Upper lobe of left lung (tissue), 6 donors: Measurements from ENCODE around the gene MTMR6. TPM values are rescaled to one million over a fixed set of nuclear protein-coding genes. Genes with fewer than 3 reads are reported as not detected.

Experiments
- ATAC-seq, 2 donors: fragments of 200-7000 bp; cut with Tn5 transposase; one replicate each; pipeline ENCODE4 v1.9.1; 2022; ENCODE audit warnings: mild to moderate bottlenecking in 2 of 2, moderate library complexity in 2 of 2; ENCODE audit not compliant: low FRiP score in 2 of 2
- DNase-seq, 2 donors: peaks; one replicate each; pipeline ENCODE4 v3.0.0-alpha.2; 2019 to 2020
- H3K27ac ChIP-seq, 4 donors: fragments of 200-600 bp; sonication (generic); one replicate each; pipeline ENCODE4 v1.5.1; 2016 to 2019
- H3K27me3 ChIP-seq, 4 donors: fragments of 200-600 bp; sonication (generic); one replicate each; pipeline ENCODE4 v1.5.1; 2017 to 2019
- H3K36me3 ChIP-seq, 4 donors: fragments of 200-600 bp; sonication (generic); one replicate each; pipeline ENCODE4 v1.5.1; 2016 to 2019
- H3K4me1 ChIP-seq, 4 donors: fragments of 200-600 bp; sonication (generic); one replicate each; pipeline ENCODE4 v1.5.1; 2018 to 2019
- H3K4me3 ChIP-seq, 4 donors: fragments of 200-600 bp; sonication (generic); one replicate each; pipeline ENCODE4 v1.5.1; 2017 to 2019; ENCODE audit warnings: mild to moderate bottlenecking in 2 of 4, moderate library complexity in 1 of 4
- H3K9me3 ChIP-seq, 4 donors: fragments of 200-600 bp; sonication (generic); one replicate each; pipeline ENCODE4 v1.5.1; 2018 to 2019
- CTCF ChIP-seq, 6 experiments: fragments of 450-650 bp in 4 of 6; fragments of 200-600 bp in 2 of 6; sonication (generic) in 2 of 6; IDR thresholded peaks; one replicate each; pipeline ENCODE4 v1.5.1; 2016 to 2019; ENCODE audit warnings: antibody characterized with exemption in 6 of 6
- EP300 ChIP-seq, 4 donors: sonication (generic); formaldehyde crosslinking; IDR thresholded peaks; one replicate each; pipeline ENCODE4 v1.5.1; 2017; ENCODE audit warnings: antibody characterized with exemption in 4 of 4, control low read depth in 2 of 4
- POLR2A ChIP-seq, 4 donors: fragments of 450-650 bp; IDR thresholded peaks; one replicate each; pipeline ENCODE4 v1.5.1; 2016 to 2017; ENCODE audit warnings: antibody characterized with exemption in 4 of 4, mild to moderate bottlenecking in 2 of 4
- POLR2AphosphoS5 ChIP-seq, 2 donors: sonication (generic); formaldehyde crosslinking; IDR thresholded peaks; one replicate each; pipeline ENCODE4 v1.5.1; 2017; ENCODE audit warnings: antibody characterized with exemption in 2 of 2
- WGBS, 2 donors: methylation state at CpG; one replicate each; pipeline ENCODE4 v1.1.5; 2017 to 2018; 5-methylcytosine and 5-hydroxymethylcytosine counted together
- total RNA-seq, 6 donors: library from RNA; depleted of rRNA in 4 of 6; stranded (reverse); fragments of >200 nt in 4 of 6; gene quantifications; one replicate each; pipeline versions ENCODE4 v1.1.0 to v1.2.1, GENCODE V29; 2016 to 2021
- donor health status: DM: no; HTN: no; CAD: no; lungs with moderate emphysema.
- donor health status: DM: no; HTN: yes; CAD: no; lungs with severe emphysema.

The MTMR6 gene
- total RNA-seq, 6 donors from 2014 or later = 6.1 to 24.6 (median 18.2) TPM

- ATAC-seq = no peak
- no peak for TF ChIP-seq POLR2A (IDR thresholded peaks at IDR 0.05)
- no peak for TF ChIP-seq EP300 (IDR thresholded peaks at IDR 0.05)
- no peak for TF ChIP-seq CTCF (IDR thresholded peaks at IDR 0.05)
- TF ChIP-seq POLR2AphosphoS5 (IDR thresholded peaks at IDR 0.05) = no peak
- DNase-seq = no peak
- H3K27ac ChIP-seq = no peak overlapping the region
- no peaks in the 10 kb centered on the region for H3K27me3 ChIP-seq
- H3K36me3 ChIP-seq = no peaks in the 10 kb centered on the region
- no peaks in the 10 kb centered on the region for H3K4me1 ChIP-seq
- no peaks in the 10 kb centered on the region for H3K9me3 ChIP-seq
- WGBS, 2 donors = 62% methylated on average over 10 to 12 of the region's 12 CpGs
- H3K4me3 ChIP-seq = no peak overlapping the region
These were observed 70.0 kb downstream of the MTMR6 start for GRCh38 chr13:25217023-25217885.

GRCh38 chr13:25215253-25215575 is 72.1 kb downstream of the MTMR6 start:
- Histone ChIP-seq H3K27me3 (no peaks in the 10 kb centered on the region), H3K4me3 (no peak overlapping the region), H3K36me3 (no peaks in the 10 kb centered on the region), H3K9me3 (no peaks in the 10 kb centered on the region), H3K27ac (no peak overlapping the region), H3K4me1 (no peaks in the 10 kb centered on the region)
- TF ChIP-seq POLR2AphosphoS5 (IDR thresholded peaks at IDR 0.05) (no peak), EP300 (IDR thresholded peaks at IDR 0.05) (no peak), POLR2A (IDR thresholded peaks at IDR 0.05) (no peak), CTCF (IDR thresholded peaks at IDR 0.05) (no peak)
- DNase-seq = no peak
- WGBS, 2 donors = 64 to 66% methylated on average over 3 of the region's 3 CpGs
- ATAC-seq = no peak

GRCh38 chr13:25214491-25215252 is 72.6 kb downstream of the MTMR6 start:
- no peak overlapping the region for H3K27ac ChIP-seq
- H3K9me3 ChIP-seq = no peaks in the 10 kb centered on the region
- H3K4me3 ChIP-seq = no peak overlapping the region
- no peak for TF ChIP-seq EP300 (IDR thresholded peaks at IDR 0.05)
- no peak for TF ChIP-seq POLR2AphosphoS5 (IDR thresholded peaks at IDR 0.05)
- no peak for TF ChIP-seq CTCF (IDR thresholded peaks at IDR 0.05)
- no peak for TF ChIP-seq POLR2A (IDR thresholded peaks at IDR 0.05)
- no peaks in the 10 kb centered on the region for H3K27me3 ChIP-seq
- H3K4me1 ChIP-seq = no peaks in the 10 kb centered on the region
- DNase-seq = no peak
- no peaks in the 10 kb centered on the region for H3K36me3 ChIP-seq
- ATAC-seq = peak in 1 of 2 donors; percentile 18
- WGBS, 2 donors = 51 to 61% methylated on average over 6 of the region's 6 CpGs

GRCh38 chr13:25213715-25214114 is 73.6 kb downstream of the MTMR6 start:
- Histone ChIP-seq H3K4me1 (no peaks in the 10 kb centered on the region), H3K27ac (no peak overlapping the region), H3K9me3 (no peaks in the 10 kb centered on the region), H3K27me3 (no peaks in the 10 kb centered on the region), H3K36me3 (no peaks in the 10 kb centered on the region), H3K4me3 (no peak overlapping the region)
- DNase-seq (no peak), ATAC-seq (no peak)
- 67 to 100% methylated on average over 2 of the region's 2 CpGs for WGBS, 2 donors
- TF ChIP-seq CTCF (IDR thresholded peaks at IDR 0.05) = no peak
- TF ChIP-seq EP300 (IDR thresholded peaks at IDR 0.05) = no peak
- no peak for TF ChIP-seq POLR2AphosphoS5 (IDR thresholded peaks at IDR 0.05)
- TF ChIP-seq POLR2A (IDR thresholded peaks at IDR 0.05) = no peak
